Cardiac muscle cell (in vitro differentiated cells and primary cell): ENCODE results near the gene HBG1. TPM values are rescaled to one million over a fixed set of nuclear protein-coding genes. Genes with fewer than 3 reads are reported as not detected.

Experiments used
- DNase-seq, 2 donors: peaks; one replicate each; pipeline versions ENCODE4 v3.0.0 to v3.0.0-alpha.2; 2010 to 2017; ENCODE audit warnings: low read depth in 1 of 2, low spot score in 1 of 2
- H3K27ac ChIP-seq: fragments of 200-600 bp; sonication (generic); 2 replicates; pipeline ENCODE4 v1.5.1; 2016
- H3K27me3 ChIP-seq: fragments of 200-600 bp; sonication (generic); 2 replicates; pipeline ENCODE4 v1.6.0; 2016; ENCODE audit warnings: control low read depth
- H3K36me3 ChIP-seq: fragments of 200-600 bp; sonication (generic); 2 replicates; pipeline ENCODE4 v1.5.1; 2016; ENCODE audit warnings: control low read depth
- H3K4me1 ChIP-seq: fragments of 200-600 bp; sonication (generic); 2 replicates; pipeline ENCODE4 v1.8.1; 2017; ENCODE audit warnings: low read depth, mild to moderate bottlenecking, mixed run types
- H3K4me3 ChIP-seq: fragments of 200-600 bp; sonication (generic); 2 replicates; pipeline ENCODE4 v1.5.1; 2016; ENCODE audit warnings: mild to moderate bottlenecking
- H3K9me3 ChIP-seq: fragments of 200-600 bp; sonication (generic); 2 replicates; pipeline ENCODE4 v1.5.1; 2017; ENCODE audit warnings: low read depth, mild to moderate bottlenecking, control low read depth
- polyA plus RNA-seq: library from polyadenylated mRNA; unstranded; fragments of >200 nt; fragmentation: Nextera tagmentation; extraction: Ambion mirVana; gene quantifications from 2 replicates; pipeline ENCODE4 v1.2.1, GENCODE V29; 2016
- total RNA-seq: library from RNA; depleted of rRNA; stranded (reverse); fragments of >200 nt; gene quantifications from 2 replicates; pipeline ENCODE4 v1.2.3, GENCODE V29; 2016
- TF ChIP-seq, protein P1 (sequence below): IDR thresholded peaks from 2 replicates; pipeline ENCODE4 v1.5.1; 2012; ENCODE audit warnings: low read depth, mild to moderate bottlenecking, low read length

The HBG1 gene
- total and polyA plus RNA-seq, 2 experiments from 2014 or later: not detected

GRCh38 chr11:5246772-5247471 lies 2.7 kb downstream of the HBG1 start:
- TF ChIP-seq, protein P1, sequence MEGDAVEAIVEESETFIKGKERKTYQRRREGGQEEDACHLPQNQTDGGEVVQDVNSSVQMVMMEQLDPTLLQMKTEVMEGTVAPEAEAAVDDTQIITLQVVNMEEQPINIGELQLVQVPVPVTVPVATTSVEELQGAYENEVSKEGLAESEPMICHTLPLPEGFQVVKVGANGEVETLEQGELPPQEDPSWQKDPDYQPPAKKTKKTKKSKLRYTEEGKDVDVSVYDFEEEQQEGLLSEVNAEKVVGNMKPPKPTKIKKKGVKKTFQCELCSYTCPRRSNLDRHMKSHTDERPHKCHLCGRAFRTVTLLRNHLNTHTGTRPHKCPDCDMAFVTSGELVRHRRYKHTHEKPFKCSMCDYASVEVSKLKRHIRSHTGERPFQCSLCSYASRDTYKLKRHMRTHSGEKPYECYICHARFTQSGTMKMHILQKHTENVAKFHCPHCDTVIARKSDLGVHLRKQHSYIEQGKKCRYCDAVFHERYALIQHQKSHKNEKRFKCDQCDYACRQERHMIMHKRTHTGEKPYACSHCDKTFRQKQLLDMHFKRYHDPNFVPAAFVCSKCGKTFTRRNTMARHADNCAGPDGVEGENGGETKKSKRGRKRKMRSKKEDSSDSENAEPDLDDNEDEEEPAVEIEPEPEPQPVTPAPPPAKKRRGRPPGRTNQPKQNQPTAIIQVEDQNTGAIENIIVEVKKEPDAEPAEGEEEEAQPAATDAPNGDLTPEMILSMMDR: no peak
- H3K27me3 ChIP-seq: no peaks in the 10 kb centered on the region
- DNase-seq: no peak

DNA sequence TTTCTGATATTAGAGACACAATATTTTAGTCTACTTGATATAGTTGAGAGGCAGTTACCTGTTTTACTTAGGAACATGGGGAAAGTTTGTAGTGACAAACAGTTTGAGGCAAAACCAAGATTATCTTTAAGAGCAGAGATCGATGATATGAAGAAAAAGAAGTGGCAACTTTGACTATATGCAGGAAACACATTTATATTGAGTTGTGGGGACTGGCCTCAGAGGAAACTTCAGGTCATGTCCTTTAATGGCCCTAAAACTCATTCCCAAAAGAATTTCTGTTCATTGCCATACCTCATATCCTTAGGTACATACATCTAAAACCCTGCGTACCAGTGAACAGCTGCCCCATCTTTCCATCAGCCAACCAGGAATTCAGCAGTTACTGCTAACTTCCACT lies 4.5 kb downstream of the HBG1 start:
- Histone ChIP-seq H3K9me3 (no peaks in the 10 kb centered on the region), H3K4me1 (no peaks in the 10 kb centered on the region), H3K27ac (no peak overlapping the region), H3K27me3 (no peaks in the 10 kb centered on the region), H3K36me3 (no peaks in the 10 kb centered on the region), H3K4me3 (no peak overlapping the region)
- DNase-seq: no peak
- TF ChIP-seq, protein P1: no peak

More at GRCh38 chr11:5246772-5247471, 2.7 kb downstream of the HBG1 start:
- Histone ChIP-seq H3K4me3 (no peak overlapping the region), H3K9me3 (no peaks in the 10 kb centered on the region), H3K27ac (no peak overlapping the region), H3K36me3 (no peaks in the 10 kb centered on the region), H3K4me1 (no peaks in the 10 kb centered on the region)

GRCh38 chr11:5243816-5244180 lies 5.9 kb downstream of the HBG1 start:
- no peaks in the 10 kb centered on the region for H3K36me3 ChIP-seq
- H3K9me3 ChIP-seq: no peaks in the 10 kb centered on the region
- TF ChIP-seq, protein P1: no peak
- H3K4me3 ChIP-seq: no peak overlapping the region
- no peak overlapping the region for H3K27ac ChIP-seq
- no peaks in the 10 kb centered on the region for H3K27me3 ChIP-seq
- no peak for DNase-seq
- H3K4me1 ChIP-seq: no peaks in the 10 kb centered on the region

DNA sequence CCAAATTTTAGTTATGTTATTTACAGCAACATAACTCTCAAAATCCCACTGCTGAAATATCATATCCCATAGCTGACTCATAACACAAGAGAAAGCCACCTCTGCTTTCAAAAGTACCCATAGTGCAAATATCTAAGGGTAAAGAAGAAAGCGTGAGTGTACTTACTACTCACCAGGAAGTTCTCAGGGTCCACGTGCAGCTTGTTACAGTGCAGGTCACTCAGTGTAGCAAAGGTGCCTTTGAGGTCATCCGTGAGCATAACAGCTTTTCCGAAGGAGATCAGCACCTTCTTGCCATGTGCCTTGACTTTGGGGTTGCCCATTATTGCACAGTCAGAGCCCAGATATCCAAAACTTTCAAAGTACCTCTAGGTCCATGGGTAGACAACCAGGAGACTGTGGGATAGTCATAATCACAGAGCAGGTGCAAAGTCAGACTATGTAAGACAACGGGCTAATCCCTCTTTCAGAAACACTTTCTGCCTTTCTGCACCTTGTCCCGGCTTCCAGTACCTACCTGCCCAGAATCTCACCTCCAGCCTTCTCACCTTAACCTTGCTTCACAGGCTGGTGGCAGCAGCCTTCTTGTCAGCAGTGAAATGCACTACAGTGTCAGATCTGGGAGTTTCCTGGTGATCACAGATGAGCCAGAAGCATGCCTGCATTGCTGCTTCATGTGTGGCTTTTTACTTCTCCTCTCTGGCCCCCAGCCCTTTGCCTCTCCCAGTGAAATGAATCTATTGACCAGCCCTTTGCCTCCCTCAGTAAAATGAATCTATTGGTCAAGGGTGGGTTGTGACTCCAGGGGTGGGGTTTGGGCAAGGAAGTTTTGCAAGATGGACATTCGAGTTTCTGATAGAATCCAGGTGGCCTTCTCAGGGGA lies 6.5 kb downstream of the HBG1 start:
- no peaks in the 10 kb centered on the region for H3K27me3 ChIP-seq
- no peaks in the 10 kb centered on the region for H3K9me3 ChIP-seq
- TF ChIP-seq, protein P1: no peak
- no peak for DNase-seq
- no peak overlapping the region for H3K4me3 ChIP-seq
- no peaks in the 10 kb centered on the region for H3K4me1 ChIP-seq
- H3K27ac ChIP-seq: no peak overlapping the region
- H3K36me3 ChIP-seq: no peaks in the 10 kb centered on the region

DNA sequence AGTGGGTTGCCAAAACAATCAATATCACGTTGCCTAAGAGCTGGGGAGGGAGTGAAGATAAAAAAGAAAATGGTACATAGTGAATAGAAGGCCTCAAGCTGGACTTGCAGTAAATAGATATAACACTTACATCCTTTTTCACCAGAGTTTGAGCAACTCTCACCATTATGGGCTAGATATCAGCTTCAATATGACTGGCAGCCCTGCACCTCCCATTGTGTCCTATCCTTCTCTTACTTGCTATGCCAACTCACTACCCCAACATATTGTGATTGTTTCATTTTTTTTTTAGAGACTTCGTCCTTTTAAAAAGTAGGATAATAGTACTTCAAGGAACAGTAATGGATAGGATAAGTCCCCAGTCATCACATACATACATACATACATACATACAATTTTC lies 7.4 kb downstream of the HBG1 start:
- no peak overlapping the region for H3K4me3 ChIP-seq
- no peaks in the 10 kb centered on the region for H3K4me1 ChIP-seq

More for the DNA sequence above, 7.4 kb downstream of the HBG1 start:
- Histone ChIP-seq H3K27me3 (no peaks in the 10 kb centered on the region), H3K36me3 (no peaks in the 10 kb centered on the region), H3K27ac (no peak overlapping the region), H3K9me3 (no peaks in the 10 kb centered on the region)
- TF ChIP-seq, protein P1: no peak
- no peak for DNase-seq
